HS-5 (cell line): Measurements from ENCODE around the gene FAM53A.
"Not testable (repeated sequence)": the region's sequence is repeated elsewhere in the genome, so short reads cannot be mapped to it uniquely, and the experiment has no call there.

Experiments used
- DNase-seq: peaks from one replicate; pipeline ENCODE4 v3.0.0-alpha.2; 2012; ENCODE audit warnings: low read depth

The FAM53A gene

DNA sequence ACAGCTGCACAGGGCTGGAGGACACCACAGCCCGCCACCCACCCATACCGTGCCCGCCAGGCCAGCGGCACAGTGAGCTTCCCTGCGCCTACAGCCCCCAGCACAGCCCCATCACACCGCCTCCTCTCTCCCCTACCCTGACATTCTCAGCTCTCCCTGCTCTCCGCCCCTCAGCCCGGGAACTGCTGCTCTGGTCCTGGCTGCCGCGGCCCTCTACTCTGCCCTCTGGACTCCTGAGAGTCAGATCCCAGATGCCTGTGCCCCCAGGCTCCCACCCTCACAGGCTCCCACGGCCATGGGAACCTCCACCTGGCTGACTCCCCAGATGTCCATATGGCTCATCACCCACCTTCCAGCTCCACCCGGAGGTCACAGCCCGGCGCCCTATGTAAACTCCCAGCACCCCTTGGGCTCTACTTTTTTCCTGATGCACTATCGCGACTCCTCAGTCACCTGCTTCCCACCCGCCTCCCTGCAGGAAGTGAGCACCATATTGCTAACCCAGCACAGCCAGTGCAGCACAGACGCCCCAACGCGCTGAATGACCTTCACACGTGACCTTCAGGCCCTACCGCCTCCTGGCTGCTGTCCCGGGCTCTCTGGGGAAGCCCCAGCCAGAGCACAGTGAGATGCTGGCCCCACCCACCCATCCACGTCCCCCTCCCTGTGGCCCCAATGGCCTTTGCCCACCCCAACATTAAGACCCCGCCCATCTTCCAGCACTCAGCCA, 23.0 kb downstream of the FAM53A start:
- DNase-seq = no peak

DNA sequence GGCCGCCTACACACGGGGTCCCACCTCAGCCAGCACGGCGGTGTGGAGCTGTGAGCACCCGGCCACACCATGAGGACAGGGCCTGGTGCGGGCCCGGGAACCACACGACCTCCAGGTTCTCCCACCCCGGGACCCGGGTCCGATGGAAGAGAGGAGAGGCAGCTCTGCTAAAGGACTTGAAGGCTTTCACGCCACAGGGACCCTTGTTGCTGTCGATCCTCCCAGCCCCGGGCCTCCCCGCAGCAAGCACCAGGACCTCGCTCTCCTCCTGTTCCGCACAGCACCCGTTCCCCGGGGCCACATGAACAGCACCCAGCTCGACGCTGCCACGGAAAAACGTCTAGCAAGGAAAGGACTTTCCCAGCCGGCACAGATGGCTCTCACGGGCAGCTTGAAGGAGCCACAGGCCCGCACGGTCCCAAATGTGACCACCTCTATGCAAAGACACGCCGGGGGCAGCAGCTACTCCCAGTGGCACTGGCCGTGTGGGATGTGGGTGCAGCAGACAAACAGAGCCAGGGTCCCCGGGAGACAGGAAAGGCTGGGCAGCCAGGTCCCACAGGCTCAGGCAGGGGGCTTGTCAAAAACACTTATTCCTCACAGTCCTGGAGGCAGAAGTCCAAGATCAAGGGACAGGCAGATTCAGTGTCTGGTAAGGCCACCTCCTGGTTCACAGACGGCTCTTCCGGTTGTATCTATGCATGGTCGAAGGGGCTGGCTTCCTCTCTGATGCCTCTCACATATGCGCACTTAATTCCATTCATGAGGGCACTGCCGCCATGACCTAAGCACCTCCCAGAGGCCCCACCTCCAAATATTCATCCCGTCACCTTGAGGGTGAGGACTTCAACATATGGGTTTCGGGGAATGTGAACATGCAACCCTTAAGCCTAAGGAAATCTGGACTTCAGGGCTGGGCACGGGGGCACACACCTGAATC, 24.7 kb downstream of the FAM53A start:
- DNase-seq = no peak

DNA sequence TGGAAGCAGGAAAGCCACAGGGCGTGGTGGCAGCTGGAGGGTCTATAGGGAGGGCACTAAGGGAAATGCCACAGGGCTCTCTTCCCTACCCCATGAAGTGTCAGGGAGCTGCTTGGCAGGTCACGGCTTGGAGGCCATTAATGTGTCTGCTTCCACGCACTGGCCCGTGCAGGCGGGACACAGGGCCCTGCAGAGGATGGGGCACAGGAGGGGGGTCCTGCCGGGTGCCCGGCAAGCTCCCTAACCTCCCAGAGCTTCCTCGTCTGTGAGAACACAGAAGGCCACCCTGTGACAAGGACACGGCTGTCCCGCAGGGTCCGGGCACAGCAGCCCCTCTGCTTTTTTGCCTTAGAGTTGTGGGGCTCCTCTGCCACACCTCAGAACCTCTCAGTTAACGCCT, 25.5 kb downstream of the FAM53A start:
- DNase-seq = no peak

DNA sequence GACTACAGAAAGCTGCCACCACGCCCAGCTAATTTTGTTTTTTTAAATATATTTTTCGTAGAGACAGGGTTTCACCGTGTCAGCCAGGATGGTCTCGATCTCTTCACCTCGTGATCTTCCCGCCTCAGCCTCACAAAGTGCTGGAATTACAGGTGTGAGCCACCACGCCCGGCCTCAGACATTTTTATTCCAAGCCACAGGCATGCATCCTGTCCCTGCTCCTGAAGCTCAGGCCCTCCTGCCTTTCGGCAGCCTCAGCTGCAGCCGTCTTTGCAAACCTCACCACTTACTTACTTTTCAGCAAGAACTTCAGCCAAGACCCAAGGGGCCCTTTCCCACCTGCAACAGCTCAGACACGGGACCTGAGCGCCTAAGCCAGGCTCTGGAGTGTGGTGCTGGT, 26.0 kb downstream of the FAM53A start:
- DNase-seq = no peak

DNA sequence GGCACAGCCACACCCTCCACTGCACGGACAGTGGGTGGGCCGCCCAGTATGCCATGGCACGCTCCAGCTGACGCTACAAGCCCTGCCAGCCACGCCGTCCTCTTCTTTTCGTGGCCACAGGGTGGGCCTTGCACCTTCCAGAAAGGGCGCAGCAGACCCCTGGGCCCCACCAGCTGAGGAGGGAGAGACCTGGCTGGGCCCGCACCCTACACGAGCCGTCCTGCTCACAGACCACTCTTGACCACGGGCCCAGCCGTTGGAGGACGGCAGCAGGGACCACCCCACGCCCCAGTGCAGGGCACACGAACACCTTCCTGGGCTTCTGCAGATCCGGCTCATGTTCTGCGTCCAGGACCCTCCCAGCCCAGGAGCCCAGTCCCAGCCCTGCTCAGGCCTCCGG, 27.1 kb downstream of the FAM53A start:
- no peak for DNase-seq

DNA sequence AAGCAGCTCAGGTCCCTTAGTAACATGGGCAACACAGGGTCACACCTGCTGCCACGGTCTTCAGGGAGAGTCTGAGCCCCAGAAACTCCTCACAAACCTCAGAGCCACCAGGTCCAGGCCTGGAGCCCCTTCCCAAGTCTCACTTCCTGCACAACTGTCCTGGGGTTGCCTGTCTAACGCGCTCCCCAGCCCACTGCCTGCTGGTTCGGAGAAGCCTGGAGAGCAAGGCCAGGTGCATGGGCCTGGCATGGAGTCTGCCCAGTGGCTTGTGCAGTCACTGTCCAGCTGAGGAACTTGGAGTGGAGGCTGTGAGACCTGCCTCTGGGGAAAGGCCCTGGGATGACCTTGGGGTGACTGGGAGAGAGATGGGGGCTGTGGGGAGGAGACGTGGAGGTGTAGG, 28.0 kb downstream of the FAM53A start:
- no peak for DNase-seq

DNA sequence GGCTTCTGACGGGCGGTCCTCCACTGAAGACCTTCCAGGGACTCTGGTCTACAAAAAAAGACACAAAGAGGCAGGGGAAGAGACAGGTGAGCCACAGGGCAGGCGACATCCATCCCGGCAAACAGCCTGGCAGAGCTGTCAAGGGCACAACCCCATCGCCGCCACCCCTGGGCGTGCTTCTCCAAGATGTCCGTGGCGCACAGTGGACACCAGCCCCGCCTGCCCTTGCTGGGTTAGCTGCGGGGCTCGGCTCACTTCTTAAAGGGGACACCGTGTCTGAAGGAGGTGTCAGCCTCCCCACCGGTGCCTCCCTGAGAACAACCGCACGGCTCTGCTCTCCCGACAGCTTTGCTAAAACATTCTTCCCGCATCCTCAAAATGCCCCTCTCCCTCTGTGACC, 28.4 kb downstream of the FAM53A start:
- DNase-seq = no peak

DNA sequence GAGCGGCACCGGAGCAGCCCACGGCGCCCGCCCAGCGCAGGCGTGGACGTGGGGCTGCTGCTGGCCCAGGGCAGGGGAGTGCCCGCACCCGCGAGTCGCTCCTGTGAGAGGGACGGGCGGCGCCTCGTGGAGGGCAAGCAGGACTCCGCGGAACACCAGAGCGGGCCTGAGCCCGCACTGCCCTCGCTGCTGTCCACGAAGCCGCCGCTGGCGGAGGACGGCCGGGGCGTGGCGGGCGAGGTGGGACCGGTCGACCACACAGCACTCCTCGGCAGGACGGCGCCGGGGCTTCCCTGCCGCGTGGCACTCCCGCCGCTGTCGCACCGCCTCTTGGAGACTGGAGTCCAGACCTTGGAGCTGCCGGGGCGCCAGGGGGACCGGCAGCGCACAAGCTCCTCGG, 29.0 kb downstream of the FAM53A start:
- no peak for DNase-seq

DNA sequence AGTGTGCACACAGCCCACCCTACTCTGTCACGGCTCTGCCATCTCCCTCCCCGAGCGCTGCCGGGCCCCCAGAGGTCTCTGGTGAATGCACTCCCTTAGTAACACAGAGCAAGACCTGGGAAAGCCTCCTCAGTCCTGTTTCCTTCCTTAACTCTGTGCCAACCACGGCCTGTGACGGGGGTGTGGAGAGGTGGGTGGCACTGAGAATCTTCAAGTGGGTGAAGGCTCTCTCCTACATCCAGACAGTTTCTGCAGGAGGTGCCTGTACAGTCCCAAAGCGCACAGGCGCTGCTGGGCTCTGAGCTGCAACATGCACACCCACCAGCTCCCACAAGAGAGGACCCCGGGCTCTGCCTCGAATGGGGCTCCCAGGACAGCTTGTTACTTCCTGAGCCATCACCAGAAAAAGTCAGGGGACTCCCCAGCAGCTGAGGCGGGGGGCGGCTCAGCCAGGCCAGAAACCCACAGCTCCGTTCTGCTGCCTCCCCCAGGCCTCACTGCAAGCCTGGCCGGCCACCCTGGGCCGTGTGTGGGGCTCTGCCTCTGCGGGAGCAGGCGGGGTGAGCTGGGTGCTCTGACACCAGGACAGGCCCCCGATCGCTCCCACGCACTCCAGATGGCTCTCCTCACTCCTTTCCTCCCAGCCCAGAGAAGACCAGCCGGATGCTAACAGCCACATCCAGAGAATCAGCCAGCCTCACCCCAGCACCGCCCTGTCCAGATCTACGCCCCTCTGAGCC, 29.7 kb downstream of the FAM53A start:
- no peak for DNase-seq

DNA sequence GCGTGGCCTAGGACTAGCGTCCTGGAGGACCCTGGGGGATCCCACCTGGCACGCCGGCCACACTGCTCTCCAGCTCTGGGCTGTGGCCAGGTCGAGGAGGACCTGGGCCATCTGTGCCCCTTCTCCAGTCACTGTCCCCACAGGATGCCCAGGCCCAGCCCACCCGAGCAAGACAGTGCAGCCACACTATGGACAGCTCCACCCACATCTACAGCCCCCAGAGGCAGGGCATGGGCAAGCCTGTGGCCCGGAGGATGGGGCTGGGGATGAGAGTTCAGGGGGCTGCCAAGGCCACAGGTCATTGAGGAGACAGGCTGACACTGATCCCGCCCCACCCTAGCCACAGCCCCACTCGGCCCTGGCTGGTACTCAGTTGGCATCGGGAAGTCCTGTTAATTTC, 30.3 kb downstream of the FAM53A start:
- DNase-seq = no peak

DNA sequence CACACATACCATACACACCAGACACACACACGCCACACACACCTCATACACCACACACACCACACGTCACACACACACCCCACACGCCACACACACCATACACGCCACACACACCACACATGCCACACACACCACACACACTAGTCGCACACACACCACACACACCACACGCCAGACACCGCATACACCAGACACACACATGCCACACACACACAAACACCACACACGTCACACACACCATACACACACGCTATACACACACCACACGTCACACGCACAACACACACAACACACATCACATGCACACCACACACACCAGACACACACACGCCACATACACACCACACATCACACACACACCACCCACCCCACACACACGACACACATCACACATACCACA, 32.0 kb downstream of the FAM53A start:
- DNase-seq = no peak

DNA sequence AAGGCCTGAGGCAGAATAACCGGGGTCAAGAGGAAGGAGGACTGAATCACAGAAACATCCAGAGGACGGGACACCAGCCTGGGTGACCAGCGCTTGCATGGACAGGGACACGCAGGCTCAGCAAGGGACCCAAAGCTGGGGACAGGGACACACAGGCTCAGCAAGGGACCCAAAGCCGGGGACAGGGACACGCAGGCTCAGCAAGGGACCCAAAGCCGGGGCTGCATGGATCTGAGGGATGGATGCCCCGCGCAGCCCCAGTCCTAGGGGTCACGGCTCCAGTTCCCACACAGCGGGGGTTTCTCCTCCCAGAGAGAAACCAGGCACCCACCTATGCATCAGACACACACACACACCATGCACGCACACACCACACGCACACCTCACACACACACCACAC, 32.5 kb downstream of the FAM53A start:
- DNase-seq = no peak

DNA sequence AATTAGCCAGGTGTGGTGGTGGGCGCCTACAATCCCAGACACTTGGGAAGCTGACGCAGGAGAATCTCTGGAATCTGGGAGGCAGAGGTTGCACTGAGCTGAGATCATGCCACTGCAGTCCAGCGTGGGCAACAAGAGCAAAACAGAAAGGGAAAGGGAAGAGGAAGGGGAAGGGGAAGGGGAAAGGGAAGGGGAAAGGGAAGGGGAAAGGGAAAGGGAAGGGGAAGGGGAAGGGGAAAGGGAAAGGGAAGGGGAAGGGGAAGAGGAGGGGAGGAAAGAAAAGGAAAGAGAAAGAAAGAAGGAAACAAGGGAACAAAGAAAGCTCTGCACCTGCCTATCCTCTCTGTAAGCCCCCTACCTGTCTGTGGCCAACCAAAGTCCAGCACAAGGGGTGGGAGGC, 35.2 kb downstream of the FAM53A start:
- DNase-seq = no peak

DNA sequence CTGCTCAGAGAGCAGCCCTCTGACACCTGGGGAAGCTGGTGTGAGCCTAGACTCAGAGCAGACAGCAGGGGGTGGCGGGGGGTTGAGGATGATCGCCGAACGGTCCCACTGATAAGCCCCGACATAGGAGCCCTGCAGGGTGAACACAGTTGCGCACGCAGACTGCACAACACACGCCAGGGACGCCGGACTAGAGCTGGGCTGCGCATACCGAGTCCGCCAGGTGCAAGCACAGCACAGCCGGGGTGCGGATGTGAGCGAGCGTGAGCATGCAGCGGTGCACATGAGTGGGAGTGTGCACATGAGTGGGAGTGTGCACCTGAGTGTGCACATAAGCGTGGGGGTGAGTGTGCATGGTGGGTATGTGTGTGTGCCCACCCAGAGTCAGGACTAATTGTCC, 36.7 kb downstream of the FAM53A start:
- no peak for DNase-seq

DNA sequence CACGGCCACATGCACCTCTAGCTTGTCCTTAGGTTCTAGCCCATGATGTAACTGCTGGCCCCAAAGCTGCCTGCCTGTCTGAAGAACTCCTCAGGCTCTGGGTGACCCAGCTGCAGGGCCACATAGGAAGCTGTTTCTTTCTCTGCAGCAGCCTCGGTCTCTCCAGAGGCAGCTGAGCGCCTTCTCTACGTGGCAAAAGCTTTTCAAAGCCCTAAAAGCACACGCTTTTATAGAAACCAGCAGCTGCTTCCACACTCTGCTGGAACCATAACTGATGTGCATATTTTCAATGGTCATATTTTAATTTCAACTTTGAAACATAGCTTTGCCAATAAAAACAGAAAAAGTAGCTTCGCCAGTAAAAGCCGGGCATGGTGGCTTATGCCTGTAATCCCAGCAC, 37.4 kb downstream of the FAM53A start:
- no peak for DNase-seq

DNA sequence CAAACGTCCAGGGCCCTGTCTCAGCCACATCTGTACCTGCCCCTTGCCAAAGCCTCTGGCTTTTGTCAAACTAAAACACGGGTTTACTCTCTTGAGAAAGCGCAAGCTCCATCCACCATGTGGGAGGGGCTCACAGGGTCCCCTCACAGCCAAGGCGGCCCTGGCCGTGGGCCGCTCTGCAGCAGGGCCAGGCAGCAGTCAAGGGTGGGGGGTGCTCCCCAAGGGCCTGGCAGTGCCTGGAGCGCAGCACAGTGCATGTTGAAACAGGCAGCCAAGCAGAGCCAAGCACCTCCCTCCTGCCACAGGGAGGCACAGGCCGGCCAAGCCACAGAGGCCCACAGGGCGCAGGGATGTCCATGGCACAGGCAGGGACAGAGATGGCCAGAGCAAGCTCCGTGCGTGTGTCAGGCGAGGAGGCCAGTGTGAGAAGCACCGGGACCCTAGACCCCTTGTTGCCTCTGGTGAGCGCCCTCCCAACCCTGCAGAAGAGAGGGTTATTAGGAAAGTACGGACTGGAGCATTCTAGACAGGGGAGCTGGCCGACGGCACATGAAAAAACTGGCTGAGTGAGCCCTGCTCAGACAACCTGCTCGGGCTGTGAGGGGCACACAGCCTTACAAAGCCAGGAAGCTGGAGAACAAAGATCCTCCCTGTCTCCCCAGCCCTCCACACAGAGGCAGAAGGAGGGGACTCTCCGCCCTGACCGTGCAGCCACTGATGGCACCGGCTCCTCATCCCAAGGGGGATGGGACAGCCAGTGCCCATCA, 39.0 kb downstream of the FAM53A start:
- no peak for DNase-seq

DNA sequence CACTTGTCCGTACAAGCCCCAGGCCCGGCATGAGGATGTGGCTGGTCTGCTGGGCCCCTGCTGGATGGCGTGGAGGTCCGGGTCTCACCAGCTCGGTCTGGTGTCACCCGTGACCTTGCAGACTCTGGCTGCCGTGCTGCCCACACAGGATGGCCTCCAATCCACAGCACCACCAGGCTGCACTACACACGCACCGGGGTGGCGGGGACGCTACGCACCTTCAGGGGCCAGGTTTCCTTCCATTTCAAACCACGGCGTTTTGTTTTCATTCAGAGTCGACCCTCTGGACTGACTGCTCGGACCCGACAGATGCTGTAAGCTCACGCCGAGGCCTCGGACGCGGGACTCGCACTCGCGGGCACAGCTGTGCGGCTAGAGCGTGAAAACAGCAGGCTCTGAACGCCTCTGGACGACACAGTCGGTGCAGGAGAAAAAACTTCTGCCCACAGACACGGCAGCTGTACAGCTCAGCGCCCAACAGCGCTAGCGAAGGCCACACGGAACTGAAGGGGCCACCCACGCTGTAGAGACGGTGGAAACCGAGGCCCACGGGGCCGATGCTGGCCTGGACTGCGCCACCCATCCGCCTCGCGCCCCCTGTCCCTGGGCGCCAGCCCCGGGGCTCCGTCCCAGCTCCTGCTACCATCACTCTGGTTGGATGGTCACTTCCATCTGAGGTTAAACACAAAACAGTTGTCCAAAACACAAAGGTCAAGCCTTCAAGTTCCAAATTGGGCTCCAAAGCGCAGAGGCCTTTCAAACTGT, 40.0 kb downstream of the FAM53A start:
- no peak for DNase-seq

DNA sequence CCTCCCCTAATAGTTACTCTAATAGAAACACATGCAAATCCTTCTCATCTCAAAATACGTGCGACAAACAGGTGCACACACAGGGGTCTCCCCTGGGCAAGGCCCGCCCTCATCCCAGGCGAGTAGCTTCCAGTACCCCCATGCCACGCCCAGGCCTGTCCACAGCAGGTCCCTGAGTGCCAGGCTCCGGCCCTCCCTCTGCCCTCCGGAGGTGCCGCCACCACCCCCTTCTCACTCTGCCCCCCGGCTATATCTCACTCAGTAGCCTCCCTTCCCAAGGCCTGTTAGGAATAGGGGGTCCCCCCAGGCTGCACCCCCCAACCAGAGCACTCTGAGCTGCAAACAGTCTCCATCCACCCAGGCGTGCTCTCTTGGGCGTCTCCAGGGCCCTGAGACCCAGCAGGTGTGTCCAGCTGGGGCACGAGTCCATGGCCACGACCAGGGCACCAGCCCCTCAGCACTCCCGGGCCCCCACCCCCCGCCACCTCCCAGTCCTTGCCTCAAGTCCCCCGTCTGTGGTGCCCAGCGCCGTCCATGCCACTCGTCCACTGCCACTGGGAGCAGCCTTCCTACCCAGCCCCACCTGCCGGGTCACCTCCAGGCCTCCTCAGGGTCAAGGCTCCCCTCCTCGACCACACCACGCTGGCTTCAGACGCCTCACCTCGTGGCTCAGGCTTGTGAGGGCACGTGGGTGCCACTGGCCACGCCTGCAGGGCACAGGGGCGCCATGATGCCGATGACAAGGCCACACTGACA, 41.7 kb downstream of the FAM53A start:
- DNase-seq = no peak

DNA sequence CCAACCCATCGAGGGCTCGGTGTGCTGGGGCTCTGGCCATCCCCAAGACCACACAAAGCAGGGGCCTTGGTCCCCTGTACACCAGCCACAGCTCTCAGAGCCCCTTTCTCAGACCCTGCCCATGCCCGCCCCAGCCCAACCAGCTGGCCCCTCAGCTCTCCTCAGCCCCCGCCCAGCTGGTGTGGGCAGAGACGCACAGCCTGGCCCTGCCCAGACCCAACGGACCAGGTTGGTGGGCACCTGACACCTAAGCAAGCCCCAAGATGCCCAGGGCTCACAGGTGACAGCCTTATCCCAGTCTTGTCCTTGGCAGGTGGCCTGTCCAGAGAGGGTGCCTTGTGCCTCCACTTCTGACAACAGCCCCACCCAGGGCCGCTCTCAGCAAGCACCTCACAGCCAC, 42.4 kb downstream of the FAM53A start:
- no peak for DNase-seq

DNA sequence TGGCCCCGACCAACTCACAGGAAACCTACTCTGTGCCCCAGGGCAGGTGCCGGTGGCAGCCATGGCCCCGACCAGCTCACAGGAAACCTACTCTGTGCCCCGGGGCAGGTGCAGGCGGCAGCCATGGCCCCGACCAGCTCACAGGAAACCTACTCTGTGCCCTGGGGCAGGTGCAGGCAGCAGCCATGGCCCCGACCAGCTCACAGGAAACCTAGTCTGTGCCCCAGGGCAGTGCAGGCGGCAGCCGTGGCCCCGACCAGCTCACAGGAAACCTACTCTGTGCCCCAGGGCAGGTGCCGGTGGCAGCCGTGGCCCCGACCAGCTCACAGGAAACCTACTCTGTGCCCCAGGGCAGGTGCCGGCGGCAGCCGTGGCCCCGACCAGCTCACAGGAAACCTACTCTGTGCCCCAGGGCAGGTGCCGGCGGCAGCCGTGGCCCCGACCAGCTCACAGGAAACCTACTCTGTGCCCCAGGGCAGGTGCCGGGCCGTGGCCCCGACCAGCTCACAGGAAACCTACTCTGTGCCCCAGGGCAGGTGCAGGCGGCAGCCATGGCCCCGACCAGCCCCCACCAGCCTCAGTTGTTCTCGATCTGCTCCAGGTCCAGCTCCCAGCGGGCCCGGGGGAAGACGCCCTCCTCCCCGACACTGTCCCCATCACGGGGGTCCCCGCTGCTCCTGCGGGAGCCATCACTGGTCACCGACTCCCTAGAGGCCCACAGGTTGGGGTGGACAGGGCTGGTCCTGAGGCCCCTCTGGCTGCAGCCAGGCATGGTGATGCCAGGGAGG, 43.2 kb downstream of the FAM53A start:
- DNase-seq = not testable (repeated sequence)
